H9 (cell line): Measurements from ENCODE around the gene SRPX2. TPM values are rescaled to one million over a fixed set of nuclear protein-coding genes. Genes with fewer than 3 reads are reported as not detected.

ENCODE experiments used
- DNase-seq: peaks from one replicate; pipeline ENCODE4 v3.0.0-alpha.2; 2017
- H2AFZ ChIP-seq: one replicate; pipeline ENCODE4 v1.6.1; 2013; ENCODE audit warnings: mild to moderate bottlenecking, low read length, control low read depth, moderate library complexity
- H2AK5ac ChIP-seq: 2 replicates; pipeline ENCODE4 v1.6.1; 2013; ENCODE audit warnings: low read length, control low read depth, mixed read lengths; ENCODE audit not compliant: insufficient read length
- H2BK120ac ChIP-seq: one replicate; pipeline ENCODE4 v1.6.1; 2013; ENCODE audit warnings: low read depth, mild to moderate bottlenecking, low read length, control low read depth, inconsistent platforms; ENCODE audit not compliant: poor library complexity, severe bottlenecking
- H2BK12ac ChIP-seq: 2 replicates; pipeline ENCODE4 v1.6.1; 2013; ENCODE audit warnings: low read length, control low read depth, mixed read lengths, low read depth; ENCODE audit not compliant: insufficient read length
- H2BK15ac ChIP-seq: 2 replicates; pipeline ENCODE4 v1.6.1; 2013; ENCODE audit warnings: low read depth, low read length, control low read depth
- H2BK20ac ChIP-seq: one replicate; pipeline ENCODE4 v1.6.1; 2013; ENCODE audit warnings: low read depth, mild to moderate bottlenecking, low read length, control low read depth, inconsistent platforms; ENCODE audit not compliant: poor library complexity, severe bottlenecking
- H2BK5ac ChIP-seq: 2 replicates; pipeline ENCODE4 v1.6.1; 2013; ENCODE audit warnings: low read length, control low read depth, mixed read lengths; ENCODE audit not compliant: insufficient read length
- H3K14ac ChIP-seq: 2 replicates; pipeline ENCODE4 v1.6.1; 2013; ENCODE audit warnings: low read length, control low read depth; ENCODE audit not compliant: insufficient read depth
- H3K18ac ChIP-seq: 2 replicates; pipeline ENCODE4 v1.6.1; 2013; ENCODE audit warnings: low read depth, mild to moderate bottlenecking, mixed read lengths, low read length, control low read depth; ENCODE audit not compliant: insufficient read length
- H3K23ac ChIP-seq: 2 replicates; pipeline ENCODE4 v1.6.1; 2013; ENCODE audit warnings: low read length, control low read depth, mixed read lengths, low read depth; ENCODE audit not compliant: insufficient read length
- H3K23me2 ChIP-seq: 2 replicates; pipeline ENCODE4 v1.6.1; 2013; ENCODE audit warnings: low read depth, mild to moderate bottlenecking, mixed read lengths, low read length, control low read depth; ENCODE audit not compliant: insufficient read length, poor library complexity, severe bottlenecking
- H3K27ac ChIP-seq: 2 replicates; pipeline ENCODE4 v1.5.1; 2013; ENCODE audit warnings: low read length, control low read depth, mixed read lengths, low read depth; ENCODE audit not compliant: insufficient read length
- H3K27me3 ChIP-seq: 2 replicates; pipeline ENCODE4 v1.6.1; 2013; ENCODE audit warnings: low read length, control low read depth, inconsistent platforms; ENCODE audit not compliant: insufficient read depth
- H3K4ac ChIP-seq: 2 replicates; pipeline ENCODE4 v1.6.1; 2013; ENCODE audit warnings: low read depth, mild to moderate bottlenecking, control low read depth, inconsistent platforms, low read length, moderate library complexity
- H3K4me1 ChIP-seq: 2 replicates; pipeline ENCODE4 v1.6.1; 2013; ENCODE audit warnings: low read length, control low read depth, inconsistent platforms; ENCODE audit not compliant: insufficient read depth
- H3K4me2 ChIP-seq: 2 replicates; pipeline ENCODE4 v1.6.1; 2013; ENCODE audit warnings: low read length, control low read depth, mixed read lengths; ENCODE audit not compliant: insufficient read length, insufficient read depth
- H3K56ac ChIP-seq: 2 replicates; pipeline ENCODE4 v1.6.1; 2013; ENCODE audit warnings: low read depth, mild to moderate bottlenecking, mixed read lengths, low read length, control low read depth; ENCODE audit not compliant: insufficient read length
- H3K79me1 ChIP-seq: 2 replicates; pipeline ENCODE4 v1.6.1; 2013; ENCODE audit warnings: low read depth, mild to moderate bottlenecking, moderate library complexity, low read length, control low read depth, inconsistent platforms; ENCODE audit not compliant: insufficient read depth, poor library complexity, severe bottlenecking
- H3K79me2 ChIP-seq: 2 replicates; pipeline ENCODE4 v1.6.1; 2013; ENCODE audit warnings: low read length, control low read depth, inconsistent platforms; ENCODE audit not compliant: insufficient read depth
- H3K9ac ChIP-seq: 2 replicates; pipeline ENCODE4 v1.6.1; 2013; ENCODE audit warnings: low read length, control low read depth, mixed read lengths; ENCODE audit not compliant: insufficient read length; ENCODE audit errors: extremely low read depth
- H3K9me3 ChIP-seq: one replicate; pipeline ENCODE4 v1.6.1; 2013; ENCODE audit warnings: low read depth, low read length, inconsistent platforms; ENCODE audit not compliant: control insufficient read depth
- H3T11ph ChIP-seq: one replicate; pipeline ENCODE4 v1.6.1; 2013; ENCODE audit warnings: mild to moderate bottlenecking, low read length, control low read depth, inconsistent platforms
- H4K20me1 ChIP-seq: one replicate; pipeline ENCODE4 v1.6.1; 2013; ENCODE audit not compliant: control insufficient read depth, insufficient read length, insufficient read depth
- H4K5ac ChIP-seq: 2 replicates; pipeline ENCODE4 v1.6.1; 2013; ENCODE audit warnings: low read depth, mild to moderate bottlenecking, mixed read lengths, low read length, control low read depth; ENCODE audit not compliant: insufficient read length
- H4K8ac ChIP-seq: replicated peaks from 2 replicates; pipeline ENCODE4 v1.6.1; 2013; ENCODE audit warnings: low read length, control low read depth, mixed read lengths, low read depth; ENCODE audit not compliant: insufficient read length
- H4K91ac ChIP-seq: 2 replicates; pipeline ENCODE4 v1.6.1; 2013; ENCODE audit warnings: low read depth, mild to moderate bottlenecking, moderate library complexity, mixed read lengths, low read length, control low read depth; ENCODE audit not compliant: insufficient read length
- H3K27ac Mint-ChIP-seq, 3 experiments: 2 replicates in 2 of 3; 3 replicates in 1 of 3; pipeline ENCODE4 v1.8.0; 2020 to 2021; ENCODE audit warnings: mixed read lengths in 3 of 3, mild to moderate bottlenecking in 1 of 3, moderate library complexity in 1 of 3
- H3K27me3 Mint-ChIP-seq: 2 replicates; pipeline ENCODE4 v1.8.0; 2021; ENCODE audit warnings: low read depth, mild to moderate bottlenecking, moderate library complexity, mixed read lengths
- H3K36me3 Mint-ChIP-seq, 3 experiments: 2 replicates in 2 of 3; 3 replicates in 1 of 3; pipeline ENCODE4 v1.8.0; 2020 to 2021; ENCODE audit warnings: low read depth in 3 of 3, mixed read lengths in 3 of 3; ENCODE audit not compliant: insufficient read depth in 1 of 3
- H3K4me1 Mint-ChIP-seq, 2 experiments: 2 replicates each; pipeline ENCODE4 v1.8.0; 2020; ENCODE audit warnings: mixed read lengths in 2 of 2
- H3K4me3 Mint-ChIP-seq, 2 experiments: 2 replicates in 1 of 2; 3 replicates in 1 of 2; pipeline ENCODE4 v1.8.0; 2020 to 2021; ENCODE audit warnings: mild to moderate bottlenecking in 2 of 2, mixed read lengths in 2 of 2, moderate library complexity in 1 of 2
- H3K9me3 Mint-ChIP-seq, 2 experiments: 2 replicates in 1 of 2; 3 replicates in 1 of 2; pipeline ENCODE4 v1.8.0; 2020; ENCODE audit warnings: mild to moderate bottlenecking in 2 of 2, mixed read lengths in 2 of 2, moderate library complexity in 1 of 2
- CTCF ChIP-seq: fragments of 200-600 bp; sonication (generic); conservative IDR thresholded peaks from 3 replicates; pipeline ENCODE4 v1.8.0; 2021; ENCODE audit warnings: antibody characterized with exemption, mild to moderate bottlenecking
- WGBS: extraction: QIAGEN DNeasy Blood & Tissue Kit; methylation state at CpG from one replicate; pipeline ENCODE4 v1.1.7; 2013; ENCODE audit warnings: missing lambda C conversion rate, low lambda C conversion rate, mixed read lengths; ENCODE audit not compliant: insufficient read length; ENCODE audit errors: extremely low coverage; 5-methylcytosine and 5-hydroxymethylcytosine counted together
- total RNA-seq: library from RNA; stranded (reverse); gene quantifications from 2 replicates; pipeline ENCODE4 v1.2.1, GENCODE V29; 2021

The SRPX2 gene
- total RNA-seq, 1 experiment from 2014 or later, result not detected

- no peaks in the 10 kb centered on the region for H3K23me2 ChIP-seq
- no CpG with 5 or more reads among the region's 3 CpGs for WGBS
- no peak overlapping the region for H2BK20ac ChIP-seq
- H4K91ac ChIP-seq, result no peak overlapping the region
- H3K9me3 ChIP-seq, result peaks cover 8% of the 10 kb centered on the region
- Mint-ChIP-seq H3K4me1 (no peaks in the 10 kb centered on the region), H3K4me3 (no peak overlapping the region), H3K27ac (no peak overlapping the region), H3K36me3 (peaks cover 0 to 2% (median 0%) of the 10 kb centered on the region in 3 experiments; a peak in 1 of 7 replicates), H3K27me3 (peaks cover 19% of the 10 kb centered on the region), H3K9me3 (peaks cover 52 to 72% of the 10 kb centered on the region in 2 experiments)
- no peak overlapping the region for H3K27ac ChIP-seq
- no peaks in the 10 kb centered on the region for H3K4me1 ChIP-seq
- no peaks in the 10 kb centered on the region for H3K79me1 ChIP-seq
- H3K27me3 ChIP-seq, result no peaks in the 10 kb centered on the region
- no peak overlapping the region for H3K9ac ChIP-seq
- no peak for TF ChIP-seq CTCF
- H3T11ph ChIP-seq, result no peak overlapping the region
- H2BK12ac ChIP-seq, result no peak overlapping the region
- no peak overlapping the region for H2AFZ ChIP-seq
- H4K20me1 ChIP-seq, result no peaks in the 10 kb centered on the region
- H2AK5ac ChIP-seq, result no peak overlapping the region
- H4K5ac ChIP-seq, result no peak overlapping the region
- no peak overlapping the region for H3K14ac ChIP-seq
- H4K8ac ChIP-seq, result no peak overlapping the region
- H3K56ac ChIP-seq, result no peak overlapping the region
- no peak overlapping the region for H3K4ac ChIP-seq
- H3K4me2 ChIP-seq, result no peak overlapping the region
- H2BK15ac ChIP-seq, result no peak overlapping the region
- no peaks in the 10 kb centered on the region for H3K79me2 ChIP-seq
- H3K18ac ChIP-seq, result no peak overlapping the region
- no peak overlapping the region for H2BK5ac ChIP-seq
- DNase-seq, result no peak
- H2BK120ac ChIP-seq, result no peak overlapping the region
- H3K23ac ChIP-seq, result no peak overlapping the region
Measured at GRCh38 chrX:100696699-100697351, 52.8 kb downstream of the SRPX2 start.
